Measurements from ENCODE around the gene LMO1. TPM values are rescaled to one million over a fixed set of nuclear protein-coding genes. Genes with fewer than 3 reads are reported as not detected.
A peak's percentile ranks its signal among the peaks of the same experiment; 100 is the strongest.

The LMO1 gene
- total and polyA plus RNA-seq, 9 of the 15 experiments (the other 6 are each of a cell fraction or from before 2014, with no cell fraction given) = not detected

- H4K20me1 ChIP-seq (replicated peaks; ENCODE audit: control insufficient read depth, insufficient read depth, low read length) = peaks cover 3% of the 10 kb centered on the region; the same call in 1 of the 2 replicates
- POLR2A ChIA-PET = no interaction called here
- intact Hi-C loops (cut with micrococcal nuclease) (no loop called here), in situ Hi-C loops (cut with MboI) (no loop called here)
- no peak for DNase-seq (ENCODE audit: extremely low read depth in 1 of 4, low spot score in 3 of 4)
- H3K9ac ChIP-seq (ENCODE audit: insufficient read depth in 1 of 2, low read depth in 2 of 2, low read length in 2 of 2) = no peak overlapping the region
- H3K36me3 ChIP-seq (ENCODE audit: control insufficient read depth, insufficient read depth, low read length) = no peaks in the 10 kb centered on the region
- no peak overlapping the region for H3K4me3 ChIP-seq
- no peaks in the 10 kb centered on the region for H3K9me1 ChIP-seq (ENCODE audit: control insufficient read depth, insufficient read depth, low read length)
- no peak for TF ChIP-seq KLF6 (CRISPR knock-in tag; IDR thresholded peaks at IDR 0.05; ENCODE audit: borderline replicate concordance)
- TF ChIP-seq ZNF668 (CRISPR knock-in tag; IDR thresholded peaks at IDR 0.05) = no peak
- no peak for TF ChIP-seq ADNP (tag; IDR thresholded peaks at IDR 0.05)
- no peak for TF ChIP-seq ZNF395 (CRISPR knock-in tag; IDR thresholded peaks at IDR 0.05)
- TF ChIP-seq ZNF561 (CRISPR knock-in tag; conservative IDR thresholded peaks at IDR 0.05) = no peak
- no peak for TF ChIP-seq NCOA4 (IDR thresholded peaks at IDR 0.05; ENCODE audit: partially characterized antibody)
- no peak for TF ChIP-seq RBM22 (IDR thresholded peaks at IDR 0.05; ENCODE audit: low read depth, low read length, poor library complexity, severe bottlenecking)
- no peak overlapping the region for H3K27ac ChIP-seq (ENCODE audit: extremely low read depth, low read depth, low read length)
- H3K4me1 ChIP-seq (replicated peaks in 1 of 2; ENCODE audit: control insufficient read depth in 2 of 2, insufficient read depth in 2 of 2, low read length in 2 of 2) = no peaks in the 10 kb centered on the region; a peak in 1 of 5 replicates
- BruUV-seq (replicated peaks) = no TSS peak
- H3K9me3 ChIP-seq (replicated peaks; ENCODE audit: control insufficient read depth, insufficient read depth, low read depth, low read length) = no peaks in the 10 kb centered on the region
- ATAC-seq = peak; percentile 55; the same call in 2 of the 3 replicates
- 9% methylated on average over 10 of the region's 10 CpGs for WGBS (ENCODE audit: insufficient coverage, low coverage, missing lambda C conversion rate)
- no peak overlapping the region for H2AFZ ChIP-seq (ENCODE audit: low read depth, low read length)
- no peak for FAIRE-seq
- CTCF ChIA-PET (ENCODE audit: low intra/inter-chr PET ratio) = no interaction called here
- no peak overlapping the region for H3K4me2 ChIP-seq (ENCODE audit: insufficient read depth, low read length)
- H3K79me2 ChIP-seq (ENCODE audit: control insufficient read depth, insufficient read depth, low read length) = no peaks in the 10 kb centered on the region
- peaks cover 15 to 31% of the 10 kb centered on the region in 2 experiments for H3K27me3 ChIP-seq (ENCODE audit: control insufficient read depth in 2 of 2, insufficient read depth in 2 of 2, low read length in 2 of 2)
Measured at GRCh38 chr11:8282631-8283030, 19.0 kb upstream of the LMO1 start.
